Activated CD4-positive, alpha-beta T cell treated with anti-CD3 and anti-CD28 coated beads, Interleukin-2, amount 50 U/mL, for 4 hours (primary cell): ENCODE data around the gene MDC1.

Experiments used
- DNase-seq, 2 experiments: peaks; one replicate each; pipeline ENCODE4 v3.0.0-alpha.2; 2020

MDC1 gene

DNA sequence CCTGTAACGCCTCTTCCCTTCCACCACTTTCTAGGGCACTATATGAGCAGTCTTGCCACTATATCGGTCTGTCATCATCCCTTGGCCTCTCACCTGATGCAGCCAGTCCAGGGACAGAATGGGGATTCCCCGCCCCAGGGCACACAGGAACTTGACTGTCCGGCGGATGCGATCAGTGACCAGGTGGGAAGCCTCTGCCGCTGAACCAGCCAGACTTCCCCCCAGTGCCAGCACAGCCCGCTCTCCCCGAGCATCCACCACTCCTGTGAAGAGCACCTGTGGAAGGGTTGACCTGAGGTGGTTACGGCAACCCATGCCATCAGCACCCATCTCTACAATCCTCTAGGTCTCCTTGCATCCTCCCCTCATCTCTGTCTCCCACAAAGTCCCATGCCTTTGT lies 14.1 kb downstream of the MDC1 start:
- no peak for DNase-seq

DNA sequence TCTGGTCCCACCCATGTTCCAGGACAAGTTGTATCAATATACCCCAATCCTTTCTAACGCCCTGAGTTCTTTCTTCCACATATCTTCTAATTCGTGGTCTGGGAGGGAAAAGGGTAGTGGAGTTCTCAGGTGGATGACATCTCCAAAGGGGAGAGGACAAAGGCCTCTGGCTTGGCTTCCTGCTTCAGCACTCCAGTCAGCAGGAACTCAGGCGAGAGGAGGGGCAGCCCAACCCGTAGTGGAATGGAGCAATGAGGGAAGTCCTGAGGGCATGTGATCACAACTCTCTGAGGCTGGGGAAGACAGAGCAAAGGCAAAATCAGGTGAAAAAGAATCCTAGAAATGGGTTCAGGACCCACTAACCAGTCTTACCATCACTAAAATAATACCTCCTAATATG lies 16.7 kb downstream of the MDC1 start:
- DNase-seq = no peak

DNA sequence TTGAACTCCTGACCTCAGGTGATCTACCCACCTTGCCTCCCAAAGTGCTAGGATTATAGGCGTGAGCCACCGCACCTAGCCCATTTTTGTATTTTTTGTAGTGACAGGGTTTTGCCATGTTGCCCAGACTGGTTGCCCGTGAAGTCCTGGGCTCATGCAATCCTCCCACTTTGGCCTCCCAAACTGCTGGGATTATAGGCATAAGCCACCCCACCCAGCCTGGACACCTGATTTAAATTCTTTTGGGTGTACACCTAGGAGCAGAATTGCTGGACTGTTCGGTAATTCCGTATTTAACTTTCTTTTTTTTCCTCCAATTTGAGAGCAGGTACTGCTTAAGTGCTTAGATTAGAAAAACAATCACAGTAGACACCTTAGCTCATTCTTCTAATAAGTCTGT lies 20.6 kb downstream of the MDC1 start:
- DNase-seq = no peak

DNA sequence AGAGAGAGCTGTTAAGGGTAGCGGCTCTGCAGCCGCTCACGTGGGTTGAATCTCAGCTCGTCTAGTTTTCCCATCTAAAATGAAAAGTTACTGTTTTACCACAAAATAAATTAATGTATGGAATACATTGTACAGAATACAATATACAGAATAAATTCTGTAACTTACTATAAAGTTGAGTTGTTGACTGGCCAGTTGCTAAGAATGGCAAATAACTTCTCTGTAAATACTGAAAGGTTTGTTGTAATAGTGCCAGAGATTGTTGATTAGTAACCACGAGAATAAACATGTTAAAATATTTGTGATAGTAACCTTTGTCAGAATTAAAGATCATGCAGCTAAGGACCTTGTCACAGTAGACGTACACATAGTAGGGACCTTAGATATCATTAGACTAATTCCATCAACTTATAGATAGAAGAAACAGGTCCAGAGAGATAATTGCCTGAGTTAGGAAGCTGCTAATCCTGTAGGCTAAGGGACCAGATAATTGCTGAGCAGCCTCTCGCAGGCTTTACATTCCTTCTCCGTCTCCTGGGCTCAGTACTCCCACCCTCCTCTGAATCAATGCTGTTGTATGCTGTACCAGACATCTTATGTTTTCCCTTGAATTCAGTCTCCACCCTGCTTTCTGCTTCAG lies 25.8 kb downstream of the MDC1 start:
- DNase-seq = no peak

DNA sequence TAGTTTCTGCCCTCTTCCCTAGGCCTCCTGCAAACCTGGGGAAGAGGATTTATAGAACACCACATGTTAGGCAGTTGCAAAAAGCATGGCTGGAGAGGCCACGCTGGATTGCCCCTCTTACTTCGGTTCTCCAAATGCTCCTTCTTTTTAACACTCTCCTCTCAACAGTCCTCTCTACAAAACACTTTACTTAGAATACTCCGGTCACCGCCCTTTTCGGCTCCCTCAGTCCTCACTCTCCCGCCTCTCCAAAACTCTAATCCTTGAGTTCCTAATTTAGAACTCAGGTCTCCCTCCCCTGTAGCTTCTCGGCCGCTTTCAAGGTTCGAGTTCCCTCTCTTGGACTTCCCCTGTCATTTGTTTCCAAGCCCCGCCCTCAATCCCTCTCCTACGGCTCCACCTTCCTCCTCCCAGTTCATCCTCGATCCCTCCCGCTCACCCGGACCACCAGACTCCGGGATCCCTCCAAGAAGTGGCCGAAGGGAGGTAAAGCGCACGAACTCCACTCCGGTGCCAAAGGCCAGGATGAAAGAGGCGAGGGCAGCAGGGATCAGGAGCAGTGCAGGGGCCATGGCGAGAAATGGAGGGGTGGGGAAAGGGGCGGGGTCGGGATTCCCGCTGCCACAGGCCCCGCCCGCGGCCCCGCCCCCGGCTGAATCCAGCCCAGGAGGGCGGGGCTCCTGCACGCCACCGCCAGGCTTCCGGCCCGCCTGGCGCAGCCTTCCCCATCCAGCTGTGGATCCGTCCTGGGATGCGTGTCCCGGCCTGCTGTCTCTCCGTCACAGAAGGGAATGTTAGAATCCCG lies 26.5 kb downstream of the MDC1 start, which contains the start of gene NRM:
Gene NRM (minus strand): TSS at position 582 of the 805 bp plus-strand sequence. CDS start 10 bp downstream, at position 572.
- peak; percentile 61 to 63 for DNase-seq

DNA sequence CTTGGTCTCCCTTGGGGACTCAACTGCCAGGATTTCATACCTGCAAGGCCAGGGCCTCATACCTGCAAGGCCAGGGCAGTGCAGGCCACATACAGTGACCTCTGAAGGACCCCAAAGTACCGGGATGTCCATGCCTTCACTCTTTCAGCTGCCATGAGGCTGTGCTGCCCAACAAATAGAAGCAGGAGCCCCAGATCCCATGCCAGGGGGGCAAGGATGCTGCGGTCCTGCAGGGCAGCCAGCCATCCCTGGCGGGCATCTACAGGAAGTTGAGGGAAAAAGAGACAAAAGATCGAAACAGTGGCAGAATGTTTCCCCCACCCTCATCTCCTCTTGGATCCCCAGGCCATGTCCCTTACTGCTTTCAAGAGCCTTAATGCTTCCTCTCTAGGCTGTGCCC lies 27.1 kb downstream of the MDC1 start:
- DNase-seq = no peak

DNA sequence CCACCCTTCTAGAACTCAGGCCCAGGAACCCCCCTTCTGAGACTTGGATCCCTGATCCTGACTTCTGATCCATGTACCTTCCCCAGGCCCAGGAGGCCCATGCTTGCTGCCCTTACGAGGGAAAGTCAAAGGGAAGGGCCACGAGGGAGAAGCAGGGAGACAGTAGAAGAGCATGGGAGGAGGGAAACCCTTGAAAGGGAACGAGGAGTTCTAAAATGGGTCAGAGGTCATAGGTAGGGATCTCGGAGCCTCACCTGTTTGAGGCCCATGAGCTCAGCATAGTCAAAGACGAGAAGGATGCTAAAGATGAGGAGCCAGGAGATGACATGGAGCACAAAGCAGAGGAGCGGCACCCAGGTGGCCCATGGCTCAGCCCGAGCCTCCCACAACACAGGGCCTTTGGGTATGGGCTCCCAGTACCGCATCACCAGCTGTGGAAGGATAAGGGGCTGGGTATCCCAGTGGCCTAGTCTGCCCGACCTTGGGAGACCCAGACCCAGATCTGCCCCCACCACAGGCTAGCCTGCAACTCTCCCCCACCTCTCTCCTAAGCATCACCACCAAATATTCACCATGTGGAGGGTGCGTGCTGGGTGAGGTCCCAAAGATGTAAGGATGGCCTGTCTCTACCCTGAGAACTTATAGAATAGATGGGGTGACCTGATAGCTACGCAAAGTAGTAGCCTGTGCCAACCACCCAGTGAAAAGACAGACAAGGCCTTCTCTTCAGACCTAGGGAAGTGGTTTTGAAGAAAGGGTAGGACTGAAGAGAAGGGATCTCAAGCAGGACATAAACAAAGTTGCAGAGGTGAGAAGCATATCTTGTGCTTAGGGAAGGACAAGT lies 27.8 kb downstream of the MDC1 start:
- no peak for DNase-seq

DNA sequence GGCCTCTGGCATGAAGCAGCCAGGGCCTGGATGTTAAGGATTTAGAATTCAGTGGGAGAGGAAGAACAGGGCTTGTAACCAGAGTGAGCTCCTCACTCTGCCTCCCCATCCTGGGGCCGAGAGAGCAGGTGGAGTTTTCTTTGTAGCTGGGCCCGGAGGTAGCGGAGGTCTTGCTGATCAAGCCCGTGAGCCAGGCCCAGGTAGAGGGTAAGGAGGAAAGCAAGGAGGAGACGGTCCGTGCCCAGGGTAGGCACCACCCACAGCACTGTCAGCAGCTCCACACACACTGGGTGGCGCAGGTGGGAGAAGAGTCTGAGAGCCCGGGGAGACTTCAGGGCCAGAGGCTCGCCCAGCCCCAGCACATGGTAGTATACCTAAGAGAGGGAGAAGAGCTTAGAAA lies 28.5 kb downstream of the MDC1 start:
- no peak for DNase-seq

DNA sequence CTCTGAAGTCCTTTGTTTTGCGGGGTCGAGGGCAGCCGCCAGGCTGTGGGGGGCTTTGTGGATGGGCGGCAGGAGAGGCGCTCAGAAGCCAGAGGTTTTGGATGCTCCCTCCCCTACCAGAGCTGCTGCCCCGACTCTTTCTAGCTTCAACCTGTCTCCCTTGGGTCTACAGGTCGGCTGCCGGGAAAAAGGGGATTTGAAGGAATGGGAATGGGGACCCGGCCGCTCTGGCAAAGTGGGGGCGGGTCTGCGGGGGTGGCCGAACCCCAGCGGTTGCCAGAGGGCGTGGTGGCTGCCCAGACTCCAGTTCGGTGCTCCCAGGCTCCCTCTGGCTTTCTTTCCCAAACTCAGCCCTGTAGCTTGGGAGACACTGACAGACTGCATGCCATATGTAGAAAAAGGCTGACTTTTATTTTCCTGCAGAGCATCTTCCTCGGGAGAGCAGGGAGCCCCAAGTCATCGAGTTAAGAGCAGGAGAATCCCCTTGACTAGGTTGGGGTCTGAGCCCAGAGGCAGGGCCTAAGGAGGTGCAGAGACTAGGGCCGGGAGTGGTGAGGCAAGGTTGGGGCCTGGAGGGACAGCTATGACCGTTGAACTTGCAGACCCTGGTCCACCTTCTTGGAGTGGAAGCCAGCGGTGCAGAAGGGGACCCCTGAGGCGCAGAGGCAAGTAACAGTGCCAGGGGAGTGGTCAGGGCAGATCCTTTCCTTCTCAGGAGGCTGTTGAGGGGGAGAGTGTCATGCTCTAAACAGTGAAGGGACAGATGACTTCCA lies 29.2 kb downstream of the MDC1 start:
- DNase-seq = no peak

DNA sequence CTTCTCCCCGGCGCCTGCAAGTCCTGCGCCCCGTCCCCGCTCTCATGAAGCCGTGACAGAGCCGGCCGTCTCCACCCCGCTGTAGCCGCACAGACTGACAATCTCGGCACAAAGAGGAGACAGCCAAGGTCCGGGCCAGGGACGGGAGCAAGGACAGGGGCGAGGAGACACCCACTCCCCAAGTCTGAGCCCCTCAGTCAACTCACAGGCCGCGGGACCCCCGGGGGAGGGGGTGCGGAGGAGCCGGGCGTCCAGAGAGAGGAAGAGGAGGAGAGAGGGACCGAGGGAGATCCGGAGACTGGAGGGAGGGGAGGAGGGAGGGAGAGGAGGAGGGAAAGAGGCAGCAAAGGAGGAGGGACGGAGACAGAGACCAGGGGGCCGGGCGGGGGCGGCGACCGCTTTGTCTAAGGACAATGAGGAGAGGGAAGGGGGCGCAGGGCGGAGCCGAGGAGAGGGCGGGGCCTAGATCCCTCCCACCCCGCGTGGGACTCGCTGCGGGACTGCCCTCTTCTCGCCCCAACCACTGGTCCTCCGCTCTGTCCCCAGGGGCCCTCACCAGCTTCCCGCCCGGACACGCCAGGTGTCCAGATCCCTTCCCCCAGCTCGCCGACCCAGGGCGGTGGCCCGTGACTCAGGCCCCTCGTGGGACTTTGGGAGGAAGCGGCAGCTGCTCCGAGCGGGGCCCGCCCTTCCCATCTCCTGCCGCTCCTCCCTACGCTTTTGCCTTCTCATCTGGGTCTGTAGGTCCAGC lies 30.0 kb downstream of the MDC1 start:
- DNase-seq = peak; percentile 69 to 73

DNA sequence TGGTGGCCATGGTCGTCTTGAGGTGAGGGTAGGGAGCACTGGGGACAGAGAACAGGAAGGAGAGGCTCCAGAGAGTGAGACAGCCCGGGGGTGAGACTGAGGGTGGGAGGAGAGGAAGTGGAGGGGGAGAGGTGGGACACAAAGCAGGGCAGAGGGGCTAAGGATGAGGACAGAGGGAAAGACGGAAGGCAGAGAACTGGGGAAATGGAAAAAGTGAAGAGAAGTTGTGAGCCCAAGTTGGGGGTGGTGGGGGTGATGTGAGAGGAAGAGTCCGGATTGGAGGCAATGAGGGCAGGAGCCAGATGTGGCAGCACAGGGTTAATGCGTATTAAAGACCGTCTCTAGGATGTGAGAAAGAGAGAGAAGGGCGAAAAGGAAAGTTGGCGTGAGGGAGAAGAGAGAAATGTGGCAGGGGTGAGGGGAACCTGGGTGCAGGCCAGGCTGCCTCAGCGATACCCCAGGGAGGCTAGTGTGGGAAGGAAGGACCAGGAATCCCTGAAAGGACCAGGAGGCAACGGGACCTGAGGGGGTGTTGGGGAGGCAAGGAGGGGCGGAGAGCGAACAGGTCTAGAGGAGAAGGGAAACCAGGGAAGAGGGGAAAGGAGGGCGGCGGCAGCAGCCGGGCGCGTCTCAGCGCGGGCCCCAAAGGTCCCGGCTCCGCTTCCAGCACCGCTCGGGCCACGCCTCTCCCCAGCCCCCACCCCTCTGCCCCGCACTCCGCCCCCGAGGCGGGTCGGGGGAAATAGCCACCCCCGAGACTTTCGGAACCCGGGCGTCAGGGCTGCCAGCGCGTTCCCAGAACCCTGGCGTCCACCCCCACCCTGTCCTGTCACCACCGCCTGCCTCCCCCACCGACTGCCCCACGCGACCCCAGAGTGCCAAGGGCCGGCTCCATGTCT lies 30.8 kb downstream of the MDC1 start, which contains the start of gene PPP1R18:
Gene PPP1R18 (minus strand): TSS at position 637 of the 899 bp plus-strand sequence. CDS start 627 bp downstream, at position 10.
- DNase-seq = peak; percentile 86 to 87

DNA sequence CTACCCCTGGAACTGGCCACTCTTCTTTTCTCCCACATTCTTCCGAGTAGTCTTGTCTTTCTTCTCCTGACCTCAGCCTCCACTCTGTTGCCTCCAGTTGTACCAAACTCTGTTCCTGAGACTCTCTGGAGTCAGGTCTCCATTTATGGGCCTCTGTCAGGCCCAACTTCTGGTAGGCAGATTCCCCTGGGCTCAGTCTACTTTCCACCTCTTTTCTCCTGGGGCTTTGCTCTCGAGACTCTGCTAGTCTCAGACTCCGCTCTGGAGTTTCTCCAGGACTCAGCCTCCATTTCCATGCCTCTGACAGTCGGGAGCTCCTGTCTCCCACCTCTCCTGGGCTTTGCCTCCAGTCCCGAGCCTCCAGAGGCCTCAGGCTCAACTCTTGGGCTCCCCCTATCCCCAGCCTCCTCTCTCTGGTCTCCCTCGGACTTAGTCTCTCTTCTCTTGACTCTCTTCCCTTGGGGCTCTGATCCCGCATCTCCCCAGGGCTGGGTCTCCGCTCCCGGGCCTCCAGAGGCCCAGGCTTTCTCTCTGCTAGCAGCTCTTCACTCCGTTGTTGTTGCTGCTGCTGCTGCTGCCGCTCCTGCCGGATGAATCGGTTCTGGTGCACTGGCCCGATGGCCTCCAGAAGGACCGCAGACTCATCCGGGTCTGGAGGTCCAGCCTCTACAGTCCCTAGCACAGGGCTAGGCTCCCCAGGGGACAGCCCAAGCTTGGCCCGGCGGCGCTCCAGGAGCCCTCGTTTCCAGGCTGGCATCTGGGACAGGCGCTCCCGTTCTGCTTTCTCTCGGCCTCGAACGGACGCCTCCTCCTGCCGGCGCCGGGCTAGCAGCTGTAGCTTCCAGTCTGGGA lies 31.7 kb downstream of the MDC1 start:
- no peak for DNase-seq

DNA sequence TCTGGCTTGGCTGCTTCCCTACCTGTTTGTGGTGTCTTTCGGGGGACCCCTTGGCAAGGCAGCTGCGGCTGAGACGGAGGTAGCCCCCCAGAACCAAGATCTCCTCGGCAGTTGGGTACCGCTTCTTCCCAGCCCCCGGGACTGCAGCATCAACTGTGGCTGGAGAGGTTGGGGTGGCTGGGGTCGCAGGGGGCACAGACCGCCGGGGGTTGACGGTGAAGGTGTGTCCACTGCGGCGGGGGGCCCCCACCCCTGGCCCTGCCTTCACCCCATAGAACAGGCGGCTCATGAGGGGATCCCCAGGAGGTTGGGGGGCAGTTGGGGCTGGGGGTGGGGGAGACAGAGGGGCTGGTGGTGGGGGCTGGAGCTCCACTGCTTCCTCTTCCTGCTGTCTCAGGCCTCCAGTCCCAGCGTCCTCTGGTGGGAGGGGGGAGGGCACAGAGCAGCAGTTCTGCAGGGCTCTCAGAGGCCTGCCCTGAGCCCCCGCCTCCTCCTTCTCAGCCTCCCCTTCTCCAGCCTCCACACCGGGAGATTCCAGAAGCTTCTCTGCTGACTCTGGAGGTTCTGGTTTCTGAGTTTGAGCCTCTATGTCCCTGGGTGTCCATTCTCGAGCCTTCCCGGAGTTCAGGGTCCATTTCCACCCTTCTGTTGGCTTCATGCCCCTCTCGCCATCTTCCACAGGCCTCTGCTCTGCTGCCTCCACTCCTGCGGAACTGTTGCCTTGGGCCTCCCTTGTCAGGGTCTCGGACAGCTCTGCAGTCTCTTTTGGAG lies 32.5 kb downstream of the MDC1 start:
- peak; percentile 47 to 48 for DNase-seq

DNA sequence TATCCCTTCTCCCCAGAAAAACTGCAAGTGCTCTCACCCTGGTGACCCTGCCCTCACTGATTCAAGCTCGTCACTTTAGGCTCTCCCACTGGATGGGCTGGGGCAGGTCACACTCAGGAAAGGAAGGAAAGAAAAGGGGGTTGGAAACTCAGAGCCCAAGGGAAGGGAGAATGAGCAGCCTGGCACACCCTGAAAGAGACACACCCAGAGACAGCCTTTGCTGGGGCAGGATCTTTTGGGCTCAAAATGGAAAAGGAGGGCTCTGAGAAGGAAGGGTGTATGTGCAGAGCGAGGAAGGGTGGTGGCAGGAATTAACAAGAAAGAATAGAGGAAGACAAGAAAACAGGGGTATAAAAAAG lies 33.1 kb downstream of the MDC1 start:
- no peak for DNase-seq

DNA sequence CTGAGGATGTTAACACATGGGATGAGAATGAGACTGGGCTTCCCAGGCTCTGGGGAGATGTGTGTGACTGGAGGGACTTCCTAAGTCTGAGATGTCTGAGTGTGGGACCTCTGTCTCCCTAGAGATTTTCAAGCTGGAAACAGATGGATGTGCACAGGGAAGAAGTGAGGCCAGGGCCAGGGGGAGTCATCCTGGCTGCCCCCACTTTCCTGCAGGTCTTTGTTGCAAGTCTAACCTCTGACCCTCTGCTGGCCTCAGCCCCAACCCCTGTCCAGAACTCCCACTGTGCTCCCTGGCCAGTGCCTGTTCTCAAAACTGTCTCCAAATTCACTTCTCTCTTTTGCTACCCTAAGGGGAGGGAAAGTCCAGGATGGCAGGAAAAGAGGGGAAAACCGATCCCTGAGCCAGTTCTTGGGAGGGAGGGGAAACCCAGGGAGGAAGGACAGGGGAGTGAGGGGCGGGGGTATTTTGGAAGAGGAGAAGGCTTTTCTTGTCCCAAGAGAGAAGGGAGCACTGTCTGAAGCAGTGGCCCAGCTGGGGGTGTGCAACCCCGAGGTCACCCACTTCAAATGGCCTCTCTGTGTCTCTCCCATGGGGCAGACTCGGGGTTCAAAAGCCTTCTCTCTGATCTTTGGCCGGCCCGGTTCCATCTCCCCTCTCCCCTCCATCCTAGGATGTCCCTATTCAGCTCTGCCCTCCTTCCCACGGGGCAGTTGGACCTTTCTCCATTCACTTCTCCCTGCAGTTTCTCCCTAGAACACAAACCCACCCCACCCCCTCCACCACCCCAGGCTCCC lies 33.7 kb downstream of the MDC1 start:
- DNase-seq = no peak

DNA sequence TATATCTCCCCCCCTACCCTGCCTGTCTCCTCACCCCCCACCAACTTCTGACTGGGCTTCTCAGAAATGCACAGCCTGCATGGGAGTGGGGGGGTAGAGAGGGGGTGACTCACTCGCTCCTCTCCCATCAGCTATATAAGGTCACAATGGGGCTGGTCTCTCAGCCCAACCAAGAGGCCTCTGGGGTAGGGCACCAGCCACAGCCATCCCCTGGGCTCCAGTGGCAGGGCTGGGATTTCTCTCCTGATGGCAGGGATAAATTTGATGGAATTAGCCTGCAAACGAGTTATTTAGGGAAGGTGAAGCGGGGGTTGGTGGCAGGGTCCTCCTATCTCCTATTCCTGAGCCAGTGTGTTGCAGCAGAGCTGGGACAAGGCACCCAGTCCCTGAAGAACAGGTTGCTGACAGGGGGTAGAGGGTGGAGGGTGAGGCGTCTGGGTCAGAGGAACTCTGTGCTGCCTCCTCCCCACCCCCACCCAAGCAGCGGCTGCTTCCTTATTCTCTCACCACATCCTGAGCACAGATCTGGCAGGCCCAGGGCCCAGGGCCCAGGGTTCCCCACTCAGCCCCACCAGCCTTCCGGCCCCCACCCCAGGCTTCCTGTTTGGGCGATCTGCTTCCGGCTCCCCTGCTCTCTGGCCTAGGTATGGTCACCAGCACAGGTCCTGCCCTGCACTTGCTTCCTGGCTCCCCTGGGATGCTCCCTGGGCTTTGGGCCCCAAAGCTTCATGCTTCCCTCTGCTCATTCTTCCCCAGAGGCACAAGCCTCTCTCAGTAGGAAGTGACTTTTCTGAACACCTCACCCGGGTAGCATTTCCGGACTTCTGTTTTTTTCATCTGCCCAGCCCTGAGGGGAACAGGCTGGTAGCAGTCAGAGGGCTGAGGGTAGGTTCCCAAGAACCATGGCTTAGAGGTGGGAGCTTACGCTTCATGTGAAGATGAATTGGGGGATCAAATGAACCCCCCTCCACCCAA lies 34.7 kb downstream of the MDC1 start:
- peak; percentile 88 to 89 for DNase-seq

DNA sequence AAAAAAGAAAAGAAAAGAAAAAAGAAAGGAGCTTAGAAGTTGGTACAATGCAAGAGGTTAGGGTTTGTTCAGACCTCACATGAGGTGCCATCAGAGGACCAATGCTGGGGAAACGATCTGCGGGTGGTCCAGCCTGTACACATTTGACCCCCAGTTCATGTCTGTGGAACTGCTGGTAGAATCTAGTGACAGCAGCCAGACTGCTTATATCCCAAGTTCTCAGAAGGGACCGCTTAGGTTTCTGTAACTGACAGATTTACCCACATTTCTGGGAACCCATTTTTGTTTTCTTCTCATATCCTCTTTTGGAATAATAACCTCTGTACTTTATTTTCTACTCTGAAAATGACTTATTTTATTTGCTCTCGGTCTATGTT lies 35.3 kb downstream of the MDC1 start:
- DNase-seq = no peak
